Naive B cell (primary cell): ENCODE results near the gene FHIT. TPM values are rescaled to one million over a fixed set of nuclear protein-coding genes. Genes with fewer than 3 reads are reported as not detected.

ENCODE experiments used
- ATAC-seq, 2 donors: fragments of 150-1000 bp; cut with Tn5 transposase; 2 replicates each; pipeline ENCODE4 v1.10.0; 2021; ENCODE audit warnings: low read depth in 2 of 2, mild to moderate bottlenecking in 2 of 2, moderate library complexity in 2 of 2
- DNase-seq: peaks from one replicate; pipeline ENCODE4 v3.0.0; 2022
- H3K27ac Mint-ChIP-seq, 6 donors: one replicate each; pipeline ENCODE4 v1.8.0; 2020 to 2022; ENCODE audit warnings: mild to moderate bottlenecking in 6 of 6, mixed read lengths in 6 of 6, moderate library complexity in 5 of 6, inconsistent platforms in 2 of 6
- H3K27me3 Mint-ChIP-seq, 3 donors: one replicate each; pipeline ENCODE4 v1.8.0; 2021 to 2022; ENCODE audit warnings: mixed read lengths in 3 of 3, mild to moderate bottlenecking in 1 of 3
- H3K36me3 Mint-ChIP-seq, 2 donors: one replicate each; pipeline ENCODE4 v1.8.0; 2020 to 2022; ENCODE audit warnings: mixed read lengths in 2 of 2, inconsistent platforms in 1 of 2, mild to moderate bottlenecking in 1 of 2
- H3K4me1 Mint-ChIP-seq, 3 donors: one replicate each; pipeline ENCODE4 v1.8.0; 2020 to 2022; ENCODE audit warnings: mixed read lengths in 3 of 3, inconsistent platforms in 1 of 3, mild to moderate bottlenecking in 1 of 3, moderate library complexity in 1 of 3
- H3K4me3 Mint-ChIP-seq, 8 donors: one replicate each; pipeline ENCODE4 v1.8.0; 2020 to 2022; ENCODE audit warnings: mild to moderate bottlenecking in 8 of 8, mixed read lengths in 8 of 8, moderate library complexity in 8 of 8, inconsistent platforms in 2 of 8
- H3K9me3 Mint-ChIP-seq, 7 donors: one replicate each; pipeline ENCODE4 v1.8.0; 2020 to 2022; ENCODE audit warnings: mixed read lengths in 7 of 7, mild to moderate bottlenecking in 5 of 7, inconsistent platforms in 2 of 7, moderate library complexity in 1 of 7
- polyA plus RNA-seq, 6 donors: library from polyadenylated mRNA; unstranded; fragments of 300-500 nt; fragmentation: Illumina TruSeq; gene quantifications; one replicate each; pipeline ENCODE4 v1.2.3, GENCODE V29; 2021; ENCODE audit warnings: low read depth in 6 of 6

FHIT gene
- polyA plus RNA-seq, 6 donors from 2014 or later, result 3.2 to 12.6 (median 7.1) TPM

DNA sequence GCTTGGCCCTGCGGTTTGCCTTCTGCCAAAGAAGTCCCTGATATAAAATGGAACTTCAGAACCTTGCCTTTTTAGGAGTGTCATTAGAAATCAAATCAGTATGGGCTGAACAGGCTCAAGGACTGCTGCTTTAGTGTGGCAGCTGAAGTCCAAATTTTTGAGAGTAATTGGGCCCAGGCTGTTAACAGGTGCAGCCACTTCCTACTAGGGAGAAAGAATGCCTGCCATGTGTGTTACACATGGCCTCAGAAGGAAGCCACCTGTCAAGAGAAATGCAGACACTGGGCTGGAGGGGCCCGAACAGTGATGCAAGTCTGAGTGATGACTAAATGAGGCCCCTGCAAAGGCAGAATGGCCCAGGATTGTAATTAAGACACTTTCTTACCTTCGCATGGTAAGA is 1414.7 kb downstream of the FHIT start:
- peaks cover 15 to 29% (median 21%) of the 10 kb centered on the region in 3 donors for H3K4me1 Mint-ChIP-seq
- H3K4me3 Mint-ChIP-seq, result no peak overlapping the region
- DNase-seq, result no peak
- peaks cover 6 to 16% of the 10 kb centered on the region in 2 donors for H3K36me3 Mint-ChIP-seq
- peaks cover 3 to 14% (median 10%) of the 10 kb centered on the region in 7 donors for H3K9me3 Mint-ChIP-seq
- peak overlapping the region in 1 of 6 donors; percentile 80 for H3K27ac Mint-ChIP-seq
- H3K27me3 Mint-ChIP-seq, result no peaks in the 10 kb centered on the region
- no peak for ATAC-seq

DNA sequence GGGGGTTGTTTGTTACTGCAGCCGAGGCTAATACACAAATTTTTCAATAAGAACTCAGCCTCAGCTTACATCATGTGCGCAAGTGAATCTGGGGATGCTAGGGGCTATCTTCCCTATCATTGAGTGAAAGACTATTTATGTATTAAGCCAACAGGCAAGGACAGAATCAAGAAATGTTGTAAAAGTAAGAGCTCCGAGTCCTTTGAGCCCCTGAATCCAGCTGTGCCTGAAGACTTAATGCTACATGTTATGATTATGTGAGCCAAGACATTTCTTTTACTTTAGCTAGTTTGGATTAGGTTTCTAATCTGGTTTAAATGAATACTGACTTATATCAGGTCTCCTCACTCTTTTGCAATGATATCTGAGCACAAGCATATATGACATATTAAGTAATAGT is 1418.5 kb downstream of the FHIT start:
- no peak overlapping the region for H3K4me3 Mint-ChIP-seq
- H3K9me3 Mint-ChIP-seq, result peaks cover 3 to 14% (median 10%) of the 10 kb centered on the region in 7 donors
- peaks cover 6 to 16% of the 10 kb centered on the region in 2 donors for H3K36me3 Mint-ChIP-seq
- DNase-seq, result no peak
- H3K4me1 Mint-ChIP-seq, result peaks cover 0 to under 1% (median 0%) of the 10 kb centered on the region in 3 donors
- H3K27ac Mint-ChIP-seq, result no peak overlapping the region
- ATAC-seq, result no peak
- H3K27me3 Mint-ChIP-seq, result no peaks in the 10 kb centered on the region

DNA sequence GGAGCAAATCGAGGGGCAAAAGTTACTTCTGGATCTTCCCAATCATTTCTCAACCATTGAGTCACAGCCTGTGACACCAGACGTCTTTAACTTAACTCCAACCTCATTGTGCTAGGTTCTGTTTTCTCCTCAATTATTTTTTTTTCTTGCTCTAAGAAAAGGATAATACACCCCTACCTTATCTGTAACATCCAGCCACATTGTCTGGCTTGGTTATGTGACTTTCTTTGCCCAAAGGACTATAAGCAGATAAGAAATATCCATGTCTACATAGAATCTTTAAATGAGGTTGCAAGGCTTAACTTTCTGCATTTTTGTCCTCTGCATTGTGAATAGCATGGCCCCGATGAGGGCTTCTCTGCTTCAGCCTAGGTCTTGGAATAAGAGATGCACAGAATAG is 1419.0 kb downstream of the FHIT start:
- no peak for ATAC-seq
- DNase-seq, result no peak
- H3K4me1 Mint-ChIP-seq, result no peaks in the 10 kb centered on the region
- H3K36me3 Mint-ChIP-seq, result peaks cover 6 to 16% of the 10 kb centered on the region in 2 donors
- peaks cover 3 to 14% (median 10%) of the 10 kb centered on the region in 7 donors for H3K9me3 Mint-ChIP-seq
- peak overlapping the region in 2 of 6 donors; percentile 3 to 77 for H3K27ac Mint-ChIP-seq
- H3K4me3 Mint-ChIP-seq, result no peak overlapping the region
- H3K27me3 Mint-ChIP-seq, result no peaks in the 10 kb centered on the region

DNA sequence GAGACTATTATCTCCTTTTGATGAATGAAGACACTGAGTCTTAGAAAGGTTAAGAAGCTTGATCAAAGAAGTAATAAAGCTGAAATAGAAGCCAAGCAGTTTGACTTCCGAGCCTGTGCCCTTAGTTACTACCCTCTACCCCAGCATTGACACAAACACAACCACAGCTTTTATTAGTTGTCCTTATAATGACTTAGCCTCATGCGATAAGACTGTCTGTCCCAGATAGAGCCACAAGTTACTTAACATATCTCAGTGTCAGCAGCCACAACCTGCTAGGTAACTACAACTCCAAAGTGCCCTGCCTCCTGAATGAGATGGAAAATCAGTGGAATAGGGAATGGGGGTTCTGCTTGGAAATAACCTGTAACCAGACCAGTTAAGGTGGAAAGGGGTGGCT is 1419.9 kb downstream of the FHIT start:
- Mint-ChIP-seq H3K27me3 (no peaks in the 10 kb centered on the region), H3K36me3 (peaks cover 6 to 16% of the 10 kb centered on the region in 2 donors), H3K4me3 (peak overlapping the region in 1 of 8 donors; percentile 21), H3K9me3 (peaks cover 3 to 14% (median 10%) of the 10 kb centered on the region in 7 donors), H3K27ac (no peak overlapping the region), H3K4me1 (no peaks in the 10 kb centered on the region)
- DNase-seq (no peak), ATAC-seq (no peak)

DNA sequence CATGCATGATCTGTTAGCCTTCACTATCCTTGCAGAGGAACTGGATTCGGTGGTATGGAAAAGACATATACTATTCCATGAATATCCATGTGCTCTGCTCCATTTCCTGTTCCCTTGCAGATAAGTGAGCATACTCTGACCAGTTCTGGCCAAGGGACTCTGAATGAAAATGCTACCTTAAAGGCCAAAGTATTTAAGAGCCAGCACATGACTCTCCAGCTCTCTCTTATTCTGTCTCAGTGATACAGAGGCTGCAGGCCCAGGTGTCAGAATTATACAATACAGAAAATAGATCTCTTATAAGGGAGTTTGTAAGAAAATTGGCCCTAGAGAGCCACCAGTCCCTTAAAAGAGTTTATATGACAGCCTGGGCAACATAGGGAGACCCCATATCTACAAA is 1421.7 kb downstream of the FHIT start:
- DNase-seq (no peak), ATAC-seq (no peak)
- H3K4me3 Mint-ChIP-seq, result no peak overlapping the region
- H3K36me3 Mint-ChIP-seq, result peaks cover 6 to 8% of the 10 kb centered on the region in 2 donors
- no peaks in the 10 kb centered on the region for H3K4me1 Mint-ChIP-seq
- peaks cover 3 to 9% (median 7%) of the 10 kb centered on the region in 7 donors for H3K9me3 Mint-ChIP-seq
- no peaks in the 10 kb centered on the region for H3K27me3 Mint-ChIP-seq
- H3K27ac Mint-ChIP-seq, result no peak overlapping the region

DNA sequence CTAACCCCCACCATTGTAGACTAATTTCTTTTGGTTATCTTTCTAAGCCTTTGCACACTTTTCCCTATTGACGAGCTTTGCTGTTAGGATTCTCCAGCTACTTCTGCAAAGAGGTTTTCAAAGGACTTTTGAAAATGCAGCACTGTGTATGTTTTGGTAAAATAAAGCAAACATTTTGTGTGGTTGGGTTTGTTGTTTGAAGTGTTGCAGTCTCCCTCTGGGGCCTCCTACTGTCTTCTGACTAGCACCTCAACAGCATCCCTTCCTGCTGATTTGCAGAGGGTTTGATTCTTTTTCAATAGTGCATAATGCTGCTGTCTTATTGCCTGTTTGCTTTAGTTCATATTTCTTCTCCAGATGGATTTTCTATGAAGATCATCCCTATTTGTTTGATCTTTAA is 1426.4 kb downstream of the FHIT start:
- Mint-ChIP-seq H3K27ac (no peak overlapping the region), H3K9me3 (peaks cover 0 to 4% (median 0%) of the 10 kb centered on the region in 7 donors), H3K4me1 (no peaks in the 10 kb centered on the region), H3K4me3 (no peak overlapping the region), H3K27me3 (no peaks in the 10 kb centered on the region), H3K36me3 (no peaks in the 10 kb centered on the region)
- DNase-seq (no peak), ATAC-seq (no peak)

DNA sequence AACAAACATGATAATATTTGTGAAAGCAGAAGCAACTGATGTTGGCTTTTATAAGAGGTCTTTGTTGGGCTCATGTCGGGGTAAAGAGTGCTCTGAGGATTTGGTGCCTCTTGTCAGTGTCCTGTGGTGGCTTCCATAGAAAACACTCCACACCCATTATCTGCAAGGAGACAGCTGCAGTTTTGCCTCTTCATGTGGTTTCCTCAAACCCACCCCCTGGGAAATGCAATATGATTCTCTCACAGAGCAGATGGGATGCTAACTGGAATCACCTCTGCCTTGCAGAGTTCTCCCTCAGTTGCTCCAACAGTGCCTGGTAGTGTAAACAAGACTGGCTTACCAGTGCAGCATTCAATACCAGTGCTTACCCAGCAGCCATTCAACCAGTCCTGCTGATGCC is 1430.0 kb downstream of the FHIT start:
- Mint-ChIP-seq H3K4me3 (no peak overlapping the region), H3K4me1 (no peaks in the 10 kb centered on the region), H3K27me3 (no peaks in the 10 kb centered on the region), H3K36me3 (no peaks in the 10 kb centered on the region), H3K27ac (no peak overlapping the region), H3K9me3 (peaks cover 0 to 4% (median 0%) of the 10 kb centered on the region in 7 donors)
- no peak for DNase-seq
- no peak for ATAC-seq

DNA sequence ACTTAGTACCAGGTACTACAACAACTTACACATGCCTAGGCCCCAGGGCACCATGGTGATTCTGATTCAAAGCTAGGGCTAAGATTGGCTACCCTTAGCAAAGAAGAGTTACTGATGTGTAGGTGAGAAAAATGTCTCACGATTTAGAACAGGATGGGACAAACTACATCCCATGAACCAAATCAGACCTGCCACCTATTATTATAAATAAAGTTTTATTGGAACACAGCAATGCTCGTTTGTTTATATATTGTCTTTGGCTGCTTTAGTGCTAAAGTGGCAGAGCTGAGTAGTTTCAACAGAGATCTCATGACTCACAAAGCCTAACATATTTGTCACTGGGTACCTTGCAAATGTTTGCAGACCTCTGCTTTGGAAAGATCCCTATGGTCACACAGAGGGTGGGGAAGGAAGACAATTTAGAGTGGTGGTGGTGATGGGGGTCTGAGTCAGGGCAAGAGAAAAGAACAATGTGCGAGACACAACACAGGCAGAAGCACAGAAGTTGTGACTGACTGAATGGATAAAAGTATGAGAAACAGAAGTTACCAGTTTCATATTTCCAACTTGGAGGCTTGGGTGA is 1430.8 kb downstream of the FHIT start:
- H3K36me3 Mint-ChIP-seq, result no peaks in the 10 kb centered on the region
- no peaks in the 10 kb centered on the region for H3K4me1 Mint-ChIP-seq
- no peak overlapping the region for H3K4me3 Mint-ChIP-seq
- no peak for ATAC-seq
- H3K9me3 Mint-ChIP-seq, result peaks cover 0 to 4% (median 0%) of the 10 kb centered on the region in 7 donors
- no peak for DNase-seq
- H3K27me3 Mint-ChIP-seq, result no peaks in the 10 kb centered on the region
- H3K27ac Mint-ChIP-seq, result no peak overlapping the region

DNA sequence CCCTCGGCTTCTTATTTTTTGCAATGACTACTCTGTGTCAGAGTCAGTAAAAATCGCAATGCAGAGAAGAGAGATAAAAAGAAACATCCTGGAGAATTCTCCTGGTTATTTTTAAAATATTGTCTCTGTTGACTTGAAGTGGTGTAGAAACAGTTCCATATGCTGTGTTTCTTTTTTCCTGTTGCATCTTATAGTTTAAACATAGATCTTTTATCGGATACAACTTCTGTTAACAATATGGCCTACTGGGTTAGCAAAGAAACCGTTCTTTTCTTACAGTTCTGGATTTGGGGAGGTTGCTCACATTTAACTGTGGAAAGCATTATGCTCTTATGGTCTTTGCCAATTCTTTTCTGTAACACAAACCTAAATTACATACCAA is 1432.3 kb downstream of the FHIT start:
- H3K27ac Mint-ChIP-seq, result no peak overlapping the region
- H3K4me3 Mint-ChIP-seq, result no peak overlapping the region
- DNase-seq (no peak), ATAC-seq (no peak)
- H3K9me3 Mint-ChIP-seq, result peaks cover 0 to 4% (median 0%) of the 10 kb centered on the region in 7 donors
- H3K4me1 Mint-ChIP-seq, result no peaks in the 10 kb centered on the region
- no peaks in the 10 kb centered on the region for H3K27me3 Mint-ChIP-seq
- no peaks in the 10 kb centered on the region for H3K36me3 Mint-ChIP-seq

DNA sequence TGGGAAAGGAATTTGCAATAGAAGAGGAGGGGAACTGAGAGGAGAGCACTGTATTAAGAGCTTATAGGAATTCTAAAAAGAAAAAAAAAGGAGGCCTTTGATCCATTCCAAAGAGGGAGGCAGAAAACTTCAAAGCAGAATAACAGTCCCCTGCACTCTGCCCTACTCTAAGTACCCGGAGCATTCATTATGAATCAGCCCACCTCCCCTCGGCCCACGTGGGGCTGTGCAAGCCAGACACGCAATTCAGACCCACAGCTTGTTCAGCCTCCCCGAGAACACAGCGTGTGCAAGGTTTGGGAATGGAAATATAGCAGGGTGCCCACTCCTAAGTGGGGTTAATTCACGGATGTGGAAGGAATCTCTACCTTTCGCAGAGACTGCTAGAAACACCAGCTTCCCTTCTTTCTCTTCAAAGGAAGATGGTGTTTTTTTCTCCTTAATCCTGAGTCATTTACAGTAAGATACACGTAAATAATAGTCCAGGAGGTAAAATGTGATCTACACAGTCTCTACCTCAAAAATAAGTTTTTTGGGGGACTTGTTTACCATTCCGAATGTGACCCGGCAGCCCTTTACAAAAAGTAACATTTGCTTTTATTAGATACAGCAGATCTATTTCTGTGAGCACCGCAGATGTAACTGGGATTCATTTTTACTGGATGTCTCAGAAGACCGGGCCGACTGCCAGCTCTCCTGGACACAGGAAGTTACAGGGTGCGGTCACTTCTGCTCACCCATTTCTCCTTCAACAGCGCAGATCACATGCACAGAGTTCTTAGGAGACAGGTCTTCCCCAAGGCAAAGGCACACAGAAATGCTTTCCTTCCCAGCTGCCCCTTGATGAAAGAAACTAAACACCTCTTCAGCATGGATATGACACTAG is 1433.0 kb downstream of the FHIT start:
- no peak overlapping the region for H3K4me3 Mint-ChIP-seq

DNA sequence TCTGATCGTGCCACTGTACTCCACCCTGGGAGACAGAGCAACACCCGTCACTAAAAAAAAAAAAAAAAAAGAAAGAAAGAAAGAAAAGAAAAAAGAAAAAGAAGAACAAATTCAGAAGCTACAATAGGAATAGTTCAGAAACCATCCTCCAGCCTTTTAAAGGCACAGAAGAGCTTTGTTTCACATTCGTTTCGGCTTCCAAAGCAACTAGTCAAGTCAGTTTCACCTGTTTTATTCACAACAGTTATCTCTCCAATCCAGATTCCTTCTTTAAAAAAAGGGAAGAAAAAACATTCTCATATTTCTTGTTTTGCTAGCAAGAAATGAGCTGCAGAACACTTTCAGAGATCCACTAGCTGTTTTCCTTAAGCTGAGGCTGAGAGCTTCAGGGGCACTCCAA is 1433.7 kb downstream of the FHIT start:
- H3K27ac Mint-ChIP-seq, result peak overlapping the region in 1 of 6 donors; percentile 9
- no peak overlapping the region for H3K4me3 Mint-ChIP-seq
- no peak for ATAC-seq
- H3K36me3 Mint-ChIP-seq, result no peaks in the 10 kb centered on the region
- no peaks in the 10 kb centered on the region for H3K27me3 Mint-ChIP-seq
- peaks cover 0 to 4% (median 0%) of the 10 kb centered on the region in 7 donors for H3K9me3 Mint-ChIP-seq
- H3K4me1 Mint-ChIP-seq, result no peaks in the 10 kb centered on the region
- no peak for DNase-seq

More for the DNA sequence above, 1433.0 kb downstream of the FHIT start:
- ATAC-seq (no peak), DNase-seq (no peak)
- Mint-ChIP-seq H3K27ac (no peak overlapping the region), H3K4me1 (no peaks in the 10 kb centered on the region), H3K27me3 (no peaks in the 10 kb centered on the region), H3K9me3 (peaks cover 0 to 4% (median 0%) of the 10 kb centered on the region in 7 donors), H3K36me3 (no peaks in the 10 kb centered on the region)

DNA sequence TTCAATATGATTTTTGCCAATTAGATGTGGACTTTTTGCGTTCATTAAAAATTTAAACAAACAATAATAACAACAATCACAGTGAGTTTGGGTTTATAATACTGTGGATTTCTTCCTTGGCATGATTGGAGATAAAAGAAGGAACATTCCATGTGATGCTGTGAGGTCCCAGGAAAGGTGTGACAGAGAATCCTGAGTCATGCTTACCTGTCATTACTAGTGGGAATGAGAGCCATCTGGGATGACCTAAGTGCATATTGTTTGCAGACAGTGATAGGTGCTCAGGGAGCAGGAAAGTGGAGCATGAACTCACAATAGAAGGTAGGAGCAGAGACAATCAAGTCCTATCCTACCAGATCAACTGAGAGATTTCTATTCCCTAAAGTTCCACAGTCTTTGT is 1434.9 kb downstream of the FHIT start:
- Mint-ChIP-seq H3K27me3 (no peaks in the 10 kb centered on the region), H3K36me3 (no peaks in the 10 kb centered on the region), H3K27ac (no peak overlapping the region), H3K4me3 (no peak overlapping the region), H3K4me1 (peaks cover 7 to 8% (median 7%) of the 10 kb centered on the region in 3 donors), H3K9me3 (no peaks in the 10 kb centered on the region)
- ATAC-seq (no peak), DNase-seq (no peak)

DNA sequence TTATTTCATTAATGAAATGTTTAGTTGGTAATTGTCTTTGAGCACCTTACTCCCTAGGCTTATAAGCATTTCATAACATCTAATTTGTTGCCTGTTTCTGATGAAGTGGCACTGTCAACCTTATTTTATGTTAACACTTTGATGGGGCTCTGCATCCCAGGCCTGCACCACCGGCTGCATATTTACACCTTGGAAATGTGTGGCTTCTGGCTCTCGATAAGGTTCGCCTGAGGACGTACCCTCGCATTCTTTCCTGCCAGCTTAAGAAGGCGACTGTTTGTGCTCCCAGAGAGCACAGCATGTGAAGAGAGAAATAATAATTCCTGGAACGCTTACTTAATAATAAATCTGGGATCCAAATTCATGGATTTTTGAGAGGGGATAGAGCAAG is 1438.1 kb downstream of the FHIT start:
- Mint-ChIP-seq H3K4me3 (peak overlapping the region in 1 of 8 donors; percentile 3), H3K36me3 (no peaks in the 10 kb centered on the region)
- no peak for ATAC-seq

More for the DNA sequence above, 1438.1 kb downstream of the FHIT start:
- peak overlapping the region in 1 of 6 donors; percentile 70 for H3K27ac Mint-ChIP-seq
- no peaks in the 10 kb centered on the region for H3K9me3 Mint-ChIP-seq
- no peak for DNase-seq
- no peaks in the 10 kb centered on the region for H3K27me3 Mint-ChIP-seq
- H3K4me1 Mint-ChIP-seq, result peaks cover 10 to 20% (median 16%) of the 10 kb centered on the region in 3 donors
